GM12873 (cell line): ENCODE results near the gene PCNX2.

Experiments
- CTCF ChIP-seq: IDR thresholded peaks from 2 replicates; pipeline ENCODE4 v1.5.1; 2012; ENCODE audit warnings: low read depth, mild to moderate bottlenecking, moderate library complexity, low read length, control low read depth; ENCODE audit not compliant: insufficient read depth; ENCODE audit errors: missing control alignments

Gene PCNX2

DNA sequence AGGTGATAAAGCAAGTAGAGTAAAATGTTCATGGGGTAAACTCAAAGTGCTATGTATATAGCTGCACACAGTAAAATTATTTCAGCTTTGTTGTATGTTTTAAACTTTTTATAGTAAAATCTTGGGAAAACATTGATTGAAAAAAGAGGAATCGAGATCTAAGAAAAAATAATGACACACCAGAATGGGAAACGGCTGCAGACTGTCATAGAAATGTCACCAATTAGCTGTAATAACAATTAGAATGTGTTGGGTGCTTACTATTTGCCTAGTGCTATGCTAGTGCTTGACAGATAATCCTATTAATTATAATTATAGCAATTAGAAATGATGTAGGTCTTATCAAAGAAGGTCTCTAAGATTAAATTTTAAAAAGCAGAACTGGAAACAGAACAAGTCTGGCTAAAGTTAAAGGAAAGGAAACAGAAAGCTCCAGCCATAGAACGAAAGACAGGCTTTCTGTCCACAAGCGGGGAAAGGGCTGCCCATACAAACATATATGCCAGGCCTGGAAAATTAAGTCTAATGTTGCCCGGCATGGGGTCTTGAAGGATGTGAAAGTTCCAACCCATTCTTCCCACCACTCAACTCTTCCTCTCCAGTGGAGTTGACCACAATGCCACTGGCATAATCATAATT is 5.0 kb downstream of the PCNX2 start:
- no peak for TF ChIP-seq CTCF

- TF ChIP-seq CTCF, result no peak
Observed at GRCh38 chr1:233289676-233290075, 5.8 kb downstream of the PCNX2 start.

DNA sequence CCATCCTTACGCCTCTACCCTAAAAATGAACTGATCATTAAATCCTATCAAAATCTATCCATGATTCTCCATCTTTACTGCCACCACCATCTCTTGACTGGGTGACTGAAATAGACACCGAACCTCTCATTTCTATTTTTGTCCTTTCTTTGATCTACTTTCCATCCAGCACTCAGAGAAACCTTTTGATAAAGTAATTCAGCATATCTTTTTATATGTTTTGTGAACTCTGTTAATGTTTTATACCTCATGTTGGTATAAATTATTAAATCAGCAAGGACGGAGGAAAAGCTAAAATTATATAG is 13.0 kb downstream of the PCNX2 start:
- TF ChIP-seq CTCF, result no peak

GRCh38 chr1:233281711-233282581 is 13.6 kb downstream of the PCNX2 start:
- TF ChIP-seq CTCF, result no peak

GRCh38 chr1:233279971-233280370 is 15.6 kb downstream of the PCNX2 start:
- no peak for TF ChIP-seq CTCF

GRCh38 chr1:233278631-233279030 is 16.9 kb downstream of the PCNX2 start:
- TF ChIP-seq CTCF, result no peak

DNA sequence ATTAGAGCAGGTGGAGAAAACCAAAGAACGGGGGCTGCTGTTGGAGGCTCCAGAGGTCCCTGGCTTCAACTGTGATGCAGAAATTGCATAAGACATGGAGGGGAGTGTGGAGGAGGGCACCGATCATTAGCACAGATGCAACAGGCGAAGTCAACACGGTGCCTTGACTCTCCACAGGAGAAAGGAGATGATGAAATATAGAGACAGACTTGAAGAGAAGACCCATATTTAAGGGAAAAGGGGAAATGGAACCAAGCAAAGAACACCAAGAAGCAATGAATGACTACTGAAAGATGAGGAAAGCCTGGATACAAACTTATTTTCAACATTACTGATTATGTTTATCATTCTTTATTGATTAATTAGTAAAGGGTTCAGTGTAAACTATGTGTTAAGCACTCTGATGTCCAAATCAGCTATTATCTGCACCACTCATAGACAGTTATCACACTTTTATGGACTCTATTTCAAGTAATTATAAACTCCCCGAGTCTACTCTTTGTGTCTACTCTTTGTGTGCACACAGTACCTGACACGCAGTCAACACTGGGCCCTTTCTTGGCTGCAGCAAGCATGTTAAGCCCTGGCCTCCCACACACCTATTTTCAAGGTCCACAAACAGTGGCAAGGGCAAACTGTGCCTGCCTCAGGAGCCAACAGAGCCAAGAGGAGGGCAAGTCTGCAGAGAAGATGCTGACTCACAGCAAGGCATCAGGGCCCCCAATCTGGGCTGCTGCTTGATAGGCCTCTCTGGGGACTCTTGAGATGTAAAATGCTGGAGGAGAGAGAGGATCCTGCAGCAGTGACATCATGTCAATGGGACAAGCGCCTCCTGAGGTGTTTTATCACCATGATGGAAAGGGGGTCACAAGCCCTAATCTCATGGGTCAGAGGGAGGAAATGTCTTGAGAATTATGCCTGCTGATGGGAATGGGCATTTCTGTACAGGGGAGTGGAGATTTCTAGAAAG is 17.6 kb downstream of the PCNX2 start:
- no peak for TF ChIP-seq CTCF
